ENCODE data around the gene MFAP4.

The MFAP4 gene

GRCh38 chr17:19385521-19385983, 1.4 kb downstream of the MFAP4 start:
- DNase-seq (ENCODE audit: low read depth in 3 of 3): no peak

- no peak for DNase-seq (ENCODE audit: low read depth in 3 of 3)
Observed at GRCh38 chr17:19384723-19385391, 2.1 kb downstream of the MFAP4 start.

GRCh38 chr17:19383681-19384470, 3.1 kb downstream of the MFAP4 start:
- DNase-seq (ENCODE audit: low read depth in 3 of 3): no peak

GRCh38 chr17:19382531-19383444, 4.2 kb downstream of the MFAP4 start:
- no peak for DNase-seq (ENCODE audit: low read depth in 3 of 3)

GRCh38 chr17:19381741-19382444, 5.1 kb downstream of the MFAP4 start:
- DNase-seq (ENCODE audit: low read depth in 3 of 3): no peak

- DNase-seq (ENCODE audit: low read depth in 3 of 3): no peak
Observed at GRCh38 chr17:19381361-19381740, 5.6 kb downstream of the MFAP4 start.

GRCh38 chr17:19380481-19381301, 6.3 kb downstream of the MFAP4 start:
- DNase-seq (ENCODE audit: low read depth in 3 of 3): no peak

- DNase-seq (ENCODE audit: low read depth in 3 of 3): no peak
Observed at GRCh38 chr17:19379361-19380065, 7.5 kb downstream of the MFAP4 start.

- DNase-seq (ENCODE audit: low read depth in 3 of 3): no peak
Observed at GRCh38 chr17:19378416-19379360, 8.3 kb downstream of the MFAP4 start, which contains the start of gene MAPK7. Gene MAPK7, plus strand, starts transcription at chr17:19378498. Its CDS starts 403 bp downstream, at chr17:19378901.

GRCh38 chr17:19377602-19378415, 9.2 kb downstream of the MFAP4 start:
- peak; percentile 86 to 96 (median 90) for DNase-seq (ENCODE audit: low read depth in 3 of 3)

GRCh38 chr17:19376811-19377210, 10.2 kb downstream of the MFAP4 start:
- no peak for DNase-seq (ENCODE audit: low read depth in 3 of 3)

GRCh38 chr17:19375732-19376131, 11.3 kb downstream of the MFAP4 start:
- no peak for DNase-seq (ENCODE audit: low read depth in 3 of 3)

- DNase-seq (ENCODE audit: low read depth in 3 of 3): no peak
Observed at GRCh38 chr17:19374136-19374535, 12.9 kb downstream of the MFAP4 start.

GRCh38 chr17:19372866-19373504, 14.0 kb downstream of the MFAP4 start:
- DNase-seq (ENCODE audit: low read depth in 3 of 3): no peak

GRCh38 chr17:19372439-19372838, 14.6 kb downstream of the MFAP4 start:
- no peak for DNase-seq (ENCODE audit: low read depth in 3 of 3)

- DNase-seq (ENCODE audit: low read depth in 3 of 3): no peak
Observed at GRCh38 chr17:19372011-19372370, 15.0 kb downstream of the MFAP4 start.

- DNase-seq (ENCODE audit: low read depth in 3 of 3): no peak
Observed at GRCh38 chr17:19371259-19372010, 15.6 kb downstream of the MFAP4 start.
